CD4-positive, alpha-beta T cell treated with Interleukin-4 for 4 hours (primary cell): ENCODE measurements around the gene GABBR2.
"Not testable (repeated sequence)": the region's sequence is repeated elsewhere in the genome, so short reads cannot be mapped to it uniquely, and the experiment has no call there.

Experiments
- DNase-seq: peaks from one replicate; pipeline ENCODE4 v3.0.0-alpha.2; 2020

GABBR2 gene

GRCh38 chr9:98590101-98590500, 118.6 kb downstream of the GABBR2 start:
- DNase-seq, result no peak

- DNase-seq, result no peak
Measured at GRCh38 chr9:98589102-98589501, 119.6 kb downstream of the GABBR2 start.

GRCh38 chr9:98584853-98585438, 123.8 kb downstream of the GABBR2 start:
- not testable (repeated sequence) for DNase-seq

GRCh38 chr9:98584059-98584458, 124.7 kb downstream of the GABBR2 start:
- no peak for DNase-seq

- no peak for DNase-seq
Measured at GRCh38 chr9:98583417-98583816, 125.3 kb downstream of the GABBR2 start.

GRCh38 chr9:98580956-98581355, 127.8 kb downstream of the GABBR2 start:
- no peak for DNase-seq

GRCh38 chr9:98579700-98580099, 129.0 kb downstream of the GABBR2 start:
- no peak for DNase-seq

- no peak for DNase-seq
Measured at GRCh38 chr9:98577446-98577845, 131.3 kb downstream of the GABBR2 start.

GRCh38 chr9:98576859-98577258, 131.9 kb downstream of the GABBR2 start:
- no peak for DNase-seq

GRCh38 chr9:98576354-98576753, 132.4 kb downstream of the GABBR2 start:
- no peak for DNase-seq

- DNase-seq, result no peak
Measured at GRCh38 chr9:98575379-98576346, 133.1 kb downstream of the GABBR2 start.

- DNase-seq, result no peak
Measured at GRCh38 chr9:98573749-98574278, 134.9 kb downstream of the GABBR2 start.

- no peak for DNase-seq
Measured at GRCh38 chr9:98572796-98573195, 135.9 kb downstream of the GABBR2 start.

GRCh38 chr9:98572054-98572627, 136.6 kb downstream of the GABBR2 start:
- no peak for DNase-seq

GRCh38 chr9:98571643-98572042, 137.1 kb downstream of the GABBR2 start:
- DNase-seq, result no peak

- no peak for DNase-seq
Measured at GRCh38 chr9:98570663-98571440, 137.9 kb downstream of the GABBR2 start.

GRCh38 chr9:98570055-98570454, 138.7 kb downstream of the GABBR2 start:
- no peak for DNase-seq

- DNase-seq, result no peak
Measured at GRCh38 chr9:98569491-98569890, 139.2 kb downstream of the GABBR2 start.

GRCh38 chr9:98568909-98569469, 139.7 kb downstream of the GABBR2 start:
- DNase-seq, result no peak

- no peak for DNase-seq
Measured at GRCh38 chr9:98568234-98568908, 140.4 kb downstream of the GABBR2 start.

- no peak for DNase-seq
Measured at GRCh38 chr9:98567540-98568233, 141.0 kb downstream of the GABBR2 start.
